ENCODE results near the gene RHBDL3.
"Not testable (repeated sequence)": the region's sequence is repeated elsewhere in the genome, so short reads cannot be mapped to it uniquely, and the experiment has no call there.

Gene RHBDL3

DNA sequence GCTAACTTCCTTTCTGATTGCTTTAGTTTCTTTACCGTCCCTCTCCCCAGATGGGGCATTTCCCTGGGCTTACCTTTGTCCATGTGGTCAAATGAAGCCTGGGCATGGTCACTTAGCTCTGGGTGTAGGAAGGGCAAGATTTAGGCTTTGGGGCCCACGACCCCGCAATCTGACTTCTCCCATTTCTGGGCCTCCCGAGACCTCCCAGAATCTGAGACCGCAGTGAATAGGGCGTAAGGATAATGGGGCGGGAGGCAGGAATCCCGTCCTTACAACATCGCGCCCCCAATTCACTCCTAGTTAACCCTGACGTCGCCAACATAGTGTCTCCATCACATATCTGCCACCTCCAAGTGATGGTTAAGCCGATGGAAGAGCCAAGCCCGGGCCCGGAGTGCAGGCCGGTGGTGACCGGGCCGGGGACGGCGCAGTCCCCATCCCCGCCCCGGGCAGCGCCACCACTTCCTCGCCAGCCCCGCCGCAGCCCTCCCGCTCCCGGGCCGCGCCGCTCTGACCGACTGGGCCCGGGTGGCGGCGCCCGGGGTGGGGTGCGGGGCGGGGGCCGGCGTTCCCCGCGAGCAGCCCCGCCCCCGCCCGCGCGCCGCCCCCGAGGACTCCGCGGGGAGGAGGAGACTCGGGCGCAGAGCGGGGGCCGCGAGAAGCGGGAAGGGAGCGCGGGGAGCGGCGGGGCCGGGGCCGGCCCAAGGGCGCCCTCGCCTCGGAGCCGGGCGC lies at the start of gene RHBDL3:
RHBDL3 (plus strand) TSS at position 641 of the 732 bp plus-strand sequence. CDS start 358 bp downstream, outside the sequence.
- DNase-seq (ENCODE audit: low read depth), result no peak

DNA sequence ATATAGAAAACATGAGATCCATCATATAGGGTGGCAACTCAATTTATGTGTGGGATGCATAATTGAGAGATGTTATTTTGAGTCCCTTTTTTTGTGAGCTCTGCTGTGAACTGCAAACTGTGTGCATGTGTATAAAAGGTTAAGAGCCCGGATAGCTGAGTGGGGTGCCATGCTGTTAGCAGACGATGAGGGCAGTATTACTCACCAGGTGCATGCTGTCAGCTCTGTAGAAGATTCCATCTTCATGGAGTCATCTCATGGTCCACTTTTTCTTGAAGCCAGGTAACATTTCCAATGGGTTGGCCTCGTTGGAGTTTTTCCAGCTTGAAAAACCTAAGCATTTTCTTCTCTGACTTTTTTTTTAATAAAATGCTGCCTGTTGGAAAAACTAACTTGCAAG lies 43.0 kb upstream of the RHBDL3 start:
- no peak for DNase-seq (ENCODE audit: low read depth)

GRCh38 chr17:32223703-32224102 lies 41.9 kb upstream of the RHBDL3 start:
- DNase-seq (ENCODE audit: low read depth), result no peak

- DNase-seq (ENCODE audit: low read depth), result no peak
These were observed 38.7 kb upstream of the RHBDL3 start for GRCh38 chr17:32226886-32227285.

DNA sequence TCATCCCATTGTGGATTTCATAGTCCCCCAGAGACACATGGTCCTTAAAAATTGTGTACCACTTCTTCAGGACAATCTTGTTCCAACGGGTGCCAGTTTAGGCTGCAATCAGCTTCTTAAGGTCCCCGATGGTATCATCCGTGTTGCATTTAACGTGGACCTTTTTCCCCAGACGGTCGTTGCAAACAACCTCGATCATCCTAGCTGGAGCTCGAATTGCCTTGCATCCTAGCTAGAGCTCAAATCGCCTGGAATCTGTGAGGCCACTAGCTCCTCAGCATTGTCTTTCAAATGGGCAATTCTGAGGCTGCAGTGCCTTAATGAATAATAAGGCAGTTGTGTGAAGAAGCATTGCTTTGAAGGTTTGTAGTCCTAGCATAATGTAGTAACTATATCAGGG lies 37.7 kb upstream of the RHBDL3 start:
- no peak for DNase-seq (ENCODE audit: low read depth)

- DNase-seq (ENCODE audit: low read depth), result no peak
These were observed 30.0 kb upstream of the RHBDL3 start for GRCh38 chr17:32235588-32235987.

DNA sequence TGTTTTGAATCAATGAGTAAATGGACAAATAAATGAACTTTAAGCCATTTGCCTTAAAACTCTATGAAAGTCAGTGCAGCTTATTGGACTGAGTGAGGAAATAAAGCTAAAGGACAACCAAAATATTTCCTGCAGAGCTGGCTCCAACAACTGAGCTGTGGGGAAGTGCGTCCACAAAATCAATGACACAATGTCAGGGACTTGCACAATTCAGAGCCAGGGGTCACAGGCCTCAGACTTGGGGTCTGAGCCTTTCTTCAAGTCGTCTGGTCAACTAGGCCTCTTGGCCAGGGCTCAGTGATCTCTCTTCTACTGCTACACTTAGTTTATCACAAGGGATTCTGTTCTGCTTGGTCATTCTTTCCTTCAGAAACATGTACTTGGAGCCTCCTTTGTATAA lies 26.2 kb upstream of the RHBDL3 start:
- no peak for DNase-seq (ENCODE audit: low read depth)

DNA sequence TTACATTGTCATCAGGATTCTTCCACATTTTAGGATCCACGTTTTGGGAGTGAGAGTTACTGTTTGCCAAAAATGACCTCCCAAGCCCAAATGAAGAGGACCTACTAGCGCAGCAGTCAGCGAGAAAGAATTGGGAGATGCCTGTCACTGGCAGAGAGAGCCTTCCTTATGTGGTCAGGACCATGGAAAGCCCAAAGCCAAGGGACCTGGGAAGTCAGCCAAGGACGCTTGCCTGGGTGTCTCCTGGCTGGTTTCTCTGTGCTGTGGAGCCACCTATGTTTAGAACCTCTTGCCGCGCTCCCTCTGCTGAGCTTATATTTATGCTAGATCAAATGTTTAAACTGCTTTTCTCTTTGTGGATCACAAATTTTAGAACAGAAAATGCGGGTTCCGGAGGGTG lies 24.9 kb upstream of the RHBDL3 start:
- DNase-seq (ENCODE audit: low read depth), result no peak

GRCh38 chr17:32241640-32242039 lies 24.0 kb upstream of the RHBDL3 start:
- no peak for DNase-seq (ENCODE audit: low read depth)

GRCh38 chr17:32249475-32249874 lies 16.2 kb upstream of the RHBDL3 start:
- no peak for DNase-seq (ENCODE audit: low read depth)

DNA sequence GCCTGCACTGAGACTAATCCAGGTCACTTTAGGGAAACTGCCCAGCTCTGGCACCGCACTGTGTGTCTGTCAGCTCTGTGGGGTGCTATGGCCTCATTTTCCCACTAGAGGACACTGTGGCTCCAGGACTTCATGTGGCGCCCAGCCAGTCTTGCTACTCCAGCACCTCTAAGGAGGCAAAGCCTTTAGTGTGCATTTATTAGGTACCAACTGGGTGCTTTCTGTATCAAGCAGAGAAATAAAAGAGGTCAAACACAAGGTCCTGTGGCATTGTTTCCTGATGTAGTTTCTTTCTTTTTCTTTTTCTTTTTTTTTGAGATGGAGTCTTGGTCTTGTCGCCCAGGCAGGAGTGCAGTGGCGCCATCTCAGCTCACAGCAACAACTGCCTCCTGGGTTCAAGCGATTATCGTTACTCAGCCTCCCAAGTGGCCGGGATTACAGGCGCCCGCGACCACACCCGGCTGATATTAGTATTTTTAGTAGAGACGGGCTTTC lies 12.5 kb upstream of the RHBDL3 start:
- peak; percentile 27 for DNase-seq (ENCODE audit: low read depth)

DNA sequence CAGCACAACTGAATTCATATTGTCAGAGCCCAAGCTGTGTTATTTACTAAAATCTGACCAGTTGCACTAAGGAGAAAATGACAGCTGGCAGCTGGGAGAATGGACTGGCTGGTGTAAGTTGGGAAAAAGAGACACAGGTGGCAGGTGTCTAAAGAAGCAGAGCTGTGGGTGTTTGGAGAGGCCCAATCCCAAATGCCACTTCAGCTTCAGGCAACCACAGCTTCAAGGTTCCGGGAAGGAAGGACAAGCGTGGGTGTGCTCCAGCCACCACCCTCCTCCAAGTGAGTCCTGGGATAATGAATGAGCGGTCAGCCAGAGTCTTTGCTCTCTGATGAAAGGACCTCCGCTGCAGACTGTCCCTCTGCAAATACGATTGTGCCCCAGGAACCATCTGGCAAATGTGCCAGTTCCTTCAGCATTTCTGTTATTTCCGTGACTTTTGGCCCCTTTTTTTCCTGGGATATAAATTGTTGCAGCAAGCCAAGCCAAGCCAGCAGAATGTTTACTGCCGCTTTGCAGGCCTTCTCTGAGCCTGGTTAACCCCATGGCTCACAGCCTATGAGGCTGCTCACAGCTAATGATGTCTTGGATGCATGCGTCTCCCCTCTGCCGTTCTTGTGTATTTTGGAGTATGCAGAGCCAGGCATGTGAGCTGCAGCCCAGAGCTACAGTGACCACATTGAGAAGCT lies 9.5 kb upstream of the RHBDL3 start:
- DNase-seq (ENCODE audit: low read depth), result no peak

- DNase-seq (ENCODE audit: low read depth), result no peak
These were observed 9.0 kb upstream of the RHBDL3 start for GRCh38 chr17:32256701-32257019.

GRCh38 chr17:32258383-32259140 lies 7.1 kb upstream of the RHBDL3 start:
- DNase-seq (ENCODE audit: low read depth), result no peak

DNA sequence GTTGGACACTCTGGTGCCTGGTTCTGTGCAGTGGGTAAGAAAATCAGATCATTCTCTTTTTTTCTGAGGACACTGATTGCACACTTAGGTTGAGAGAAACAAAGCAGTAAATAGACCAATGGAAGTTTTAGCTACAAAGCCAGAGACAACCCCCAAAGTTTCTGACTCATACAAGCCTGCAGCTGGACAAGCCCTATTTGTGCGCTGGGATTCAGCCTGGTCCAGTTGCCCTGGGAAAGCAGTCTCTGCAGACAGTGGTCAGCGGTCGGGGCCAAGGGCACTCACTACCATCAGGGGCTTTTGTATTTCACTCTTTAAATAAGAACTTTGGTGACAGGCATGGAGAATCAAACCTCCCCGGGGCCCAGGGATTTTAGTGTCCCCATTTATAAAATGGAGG lies 6.0 kb upstream of the RHBDL3 start:
- no peak for DNase-seq (ENCODE audit: low read depth)

DNA sequence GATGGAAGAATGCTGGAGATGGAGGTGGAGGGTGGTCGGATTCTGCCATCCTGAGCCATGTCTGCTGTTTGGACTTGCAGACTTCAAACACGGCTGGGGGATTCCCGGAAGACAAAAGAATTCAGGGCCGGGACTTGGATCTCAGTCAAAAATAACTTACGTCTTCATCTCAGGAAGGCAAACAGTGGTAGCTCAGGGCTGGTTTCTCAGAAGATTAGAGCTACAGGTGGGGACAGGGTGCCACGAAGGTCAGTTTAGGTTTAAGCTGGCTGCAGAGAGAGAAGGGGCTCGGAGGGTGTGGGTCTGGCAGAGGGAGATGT lies 4.3 kb upstream of the RHBDL3 start:
- DNase-seq (ENCODE audit: low read depth), result no peak

GRCh38 chr17:32261936-32262510 lies 3.6 kb upstream of the RHBDL3 start:
- no peak for DNase-seq (ENCODE audit: low read depth)

- DNase-seq (ENCODE audit: low read depth), result not testable (repeated sequence)
These were observed 2.1 kb upstream of the RHBDL3 start for GRCh38 chr17:32263515-32263914.

DNA sequence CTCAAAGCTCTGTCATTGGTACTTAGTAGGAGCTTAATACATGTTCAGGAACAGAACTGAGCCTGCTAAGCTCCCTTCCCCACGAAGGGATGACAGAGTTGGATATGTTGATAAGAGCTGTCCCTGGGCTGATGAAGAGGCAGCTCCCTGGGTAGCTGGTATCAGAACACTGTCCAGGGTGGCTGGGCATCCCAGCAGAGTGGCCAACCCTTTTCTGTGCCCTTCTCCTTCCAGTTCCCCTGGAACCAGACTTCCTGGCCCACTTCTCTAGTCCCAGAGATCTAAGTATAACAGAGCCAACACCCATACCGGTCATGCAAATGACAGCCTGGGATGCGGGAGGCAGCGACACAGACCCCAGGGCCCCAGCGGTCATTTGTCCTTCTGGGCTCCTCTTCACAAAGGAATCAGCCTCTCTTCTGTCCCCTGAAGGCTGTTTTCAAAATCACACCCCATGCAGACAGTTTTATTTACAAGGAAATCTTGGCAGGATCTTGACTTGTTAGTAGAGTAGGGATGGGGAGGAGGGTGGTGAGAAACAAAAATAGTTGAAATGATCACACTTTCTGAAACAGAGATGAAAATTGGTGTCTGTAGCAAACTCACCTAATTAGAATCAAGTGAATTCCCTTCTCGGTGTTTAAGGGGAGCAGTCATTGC lies 1.4 kb upstream of the RHBDL3 start:
- DNase-seq (ENCODE audit: low read depth), result no peak

GRCh38 chr17:32264823-32265191 lies 825 bp upstream of the RHBDL3 start:
- no peak for DNase-seq (ENCODE audit: low read depth)

DNA sequence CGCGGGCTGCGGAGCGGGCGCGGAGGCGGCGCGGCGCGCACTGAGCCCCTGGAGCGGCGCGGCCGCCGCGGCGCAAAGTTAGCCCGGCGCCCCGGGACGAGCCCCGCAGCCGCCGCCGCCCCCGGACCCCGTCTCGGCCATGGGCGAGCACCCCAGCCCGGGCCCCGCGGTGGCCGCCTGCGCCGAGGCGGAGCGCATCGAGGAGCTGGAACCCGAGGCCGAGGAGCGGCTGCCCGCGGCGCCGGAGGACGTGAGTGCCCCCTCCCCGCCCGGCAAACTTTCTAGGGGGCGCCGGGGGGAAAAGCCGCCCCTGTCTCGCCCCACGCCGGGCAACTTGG lies 388 bp downstream of the RHBDL3 start:
- no peak for DNase-seq (ENCODE audit: low read depth)
